OCI-LY1 (cell line): ENCODE results near the gene ATP2A2.
A peak's percentile ranks its signal among the peaks of the same experiment; 100 is the strongest.

Experiments
- H2AFZ ChIP-seq: fragments of 200-600 bp; sonication (generic), shearing (Covaris generic); 2 replicates; pipeline ENCODE4 v1.6.0; 2014; ENCODE audit warnings: antibody characterized with exemption, mild to moderate bottlenecking, low read length
- H3F3A ChIP-seq: fragments of 200-600 bp; sonication (generic), shearing (Covaris generic); 2 replicates; pipeline ENCODE4 v1.6.0; 2014; ENCODE audit warnings: mild to moderate bottlenecking, antibody characterized with exemption, low read length, moderate library complexity; ENCODE audit not compliant: insufficient read depth
- H3K27ac ChIP-seq: fragments of 200-600 bp; sonication (generic); 2 replicates; pipeline ENCODE4 v1.5.1; 2014; ENCODE audit warnings: low read length, mixed run types, mild to moderate bottlenecking, low read depth; ENCODE audit not compliant: poor library complexity, severe bottlenecking
- H3K27me3 ChIP-seq: fragments of 200-600 bp; sonication (generic); 2 replicates; pipeline ENCODE4 v1.6.0; 2014; ENCODE audit warnings: antibody characterized with exemption, mild to moderate bottlenecking, low read length, moderate library complexity; ENCODE audit not compliant: insufficient read depth
- H3K36me3 ChIP-seq: fragments of 200-600 bp; sonication (generic); 2 replicates; pipeline ENCODE4 v1.6.1; 2014; ENCODE audit warnings: mild to moderate bottlenecking, antibody characterized with exemption, low read length, moderate library complexity, mixed read lengths; ENCODE audit not compliant: insufficient read depth
- H3K4me1 ChIP-seq: fragments of 200-600 bp; sonication (generic); 2 replicates; pipeline ENCODE4 v1.5.1; 2014; ENCODE audit warnings: mild to moderate bottlenecking, low read length, moderate library complexity; ENCODE audit not compliant: insufficient read depth, severe bottlenecking
- H3K4me2 ChIP-seq: fragments of 200-600 bp; sonication (generic), shearing (Covaris generic); 2 replicates; pipeline ENCODE4 v1.6.1; 2014; ENCODE audit warnings: low read length
- H3K4me3 ChIP-seq: fragments of 200-600 bp; sonication (generic); 2 replicates; pipeline ENCODE4 v1.5.1; 2014; ENCODE audit warnings: low read length, low read depth, mild to moderate bottlenecking, mixed read lengths; ENCODE audit not compliant: poor library complexity, severe bottlenecking
- H3K79me2 ChIP-seq: fragments of 200-600 bp; shearing (Covaris generic); 2 replicates; pipeline ENCODE4 v1.6.1; 2016; ENCODE audit warnings: mixed run types, low read length, mixed read lengths; ENCODE audit not compliant: insufficient read depth
- H3K9ac ChIP-seq: fragments of 200-600 bp; sonication (generic), shearing (Covaris generic); 2 replicates; pipeline ENCODE4 v1.6.1; 2014; ENCODE audit warnings: mild to moderate bottlenecking, low read length, mixed read lengths
- H3K9me2 ChIP-seq: fragments of 200-600 bp; sonication (generic), shearing (Covaris generic); 2 replicates; pipeline ENCODE4 v1.6.1; 2014; ENCODE audit warnings: low read depth, mild to moderate bottlenecking, low read length, mixed read lengths
- H3K9me3 ChIP-seq: fragments of 200-600 bp; shearing (Covaris generic); 2 replicates; pipeline ENCODE4 v1.6.1; 2014; ENCODE audit warnings: low read length, mixed read lengths
- H4K20me1 ChIP-seq: fragments of 200-600 bp; sonication (generic), shearing (Covaris generic); 2 replicates; pipeline ENCODE4 v1.6.0; 2016; ENCODE audit warnings: mild to moderate bottlenecking, low read length; ENCODE audit not compliant: insufficient read depth
- CTCF ChIP-seq: fragments of 200-600 bp; sonication (generic), shearing (Covaris generic); IDR thresholded peaks from 2 replicates; pipeline ENCODE4 v1.5.1; 2017; ENCODE audit warnings: mild to moderate bottlenecking, antibody characterized with exemption, low read length, moderate library complexity, mixed read lengths
- EZH2 ChIP-seq: fragments of 200-600 bp; sonication (generic), shearing (Covaris generic); IDR thresholded peaks from 2 replicates; pipeline ENCODE4 v1.8.0; 2017; ENCODE audit warnings: borderline replicate concordance, mixed run types, mild to moderate bottlenecking, antibody characterized with exemption, low read length, moderate library complexity, mixed read lengths

ATP2A2 gene

GRCh38 chr12:110278255-110278536 lies 2.9 kb upstream of the ATP2A2 start:
- no peak for TF ChIP-seq EZH2
- no peak for TF ChIP-seq CTCF
- H3K36me3 ChIP-seq: peaks cover 9% of the 10 kb centered on the region; the same call in 1 of the 2 replicates
- peaks cover 18% of the 10 kb centered on the region for H3K4me1 ChIP-seq
- no peaks in the 10 kb centered on the region for H3K27me3 ChIP-seq
- H3K79me2 ChIP-seq: peaks cover 17% of the 10 kb centered on the region
- H4K20me1 ChIP-seq: no peaks in the 10 kb centered on the region
- H3K4me2 ChIP-seq: no peak overlapping the region
- H3K27ac ChIP-seq: no peak overlapping the region
- H3K9me3 ChIP-seq: no peaks in the 10 kb centered on the region
- no peak overlapping the region for H2AFZ ChIP-seq
- H3K9me2 ChIP-seq: no peaks in the 10 kb centered on the region
- H3K9ac ChIP-seq: no peak overlapping the region
- H3F3A ChIP-seq: no peaks in the 10 kb centered on the region
- H3K4me3 ChIP-seq: no peak overlapping the region

GRCh38 chr12:110279566-110280375 lies 1.3 kb upstream of the ATP2A2 start:
- H3K9ac ChIP-seq: peak overlapping the region; percentile 92
- no peaks in the 10 kb centered on the region for H3K9me2 ChIP-seq
- no peak overlapping the region for H2AFZ ChIP-seq
- H3K79me2 ChIP-seq: peaks cover 32% of the 10 kb centered on the region
- H3K36me3 ChIP-seq: peaks cover 25% of the 10 kb centered on the region
- no peaks in the 10 kb centered on the region for H4K20me1 ChIP-seq
- no peaks in the 10 kb centered on the region for H3F3A ChIP-seq
- peak overlapping the region; percentile 93 for H3K4me2 ChIP-seq
- no peaks in the 10 kb centered on the region for H3K27me3 ChIP-seq
- peak overlapping the region; percentile 73 for H3K4me3 ChIP-seq
- no peaks in the 10 kb centered on the region for H3K9me3 ChIP-seq
- peaks cover 33% of the 10 kb centered on the region for H3K4me1 ChIP-seq
- peak overlapping the region; percentile 20 for H3K27ac ChIP-seq
- TF ChIP-seq EZH2 (no peak), CTCF (no peak)

- Histone ChIP-seq H3K27ac (peak overlapping the region; percentile 46), H3F3A (no peaks in the 10 kb centered on the region), H3K79me2 (peaks cover 38% of the 10 kb centered on the region), H3K4me3 (peak overlapping the region; percentile 73), H3K4me1 (peaks cover 40% of the 10 kb centered on the region), H3K4me2 (peak overlapping the region; percentile 93), H3K36me3 (peaks cover 31% of the 10 kb centered on the region), H3K9me3 (no peaks in the 10 kb centered on the region), H3K27me3 (no peaks in the 10 kb centered on the region), H3K9me2 (no peaks in the 10 kb centered on the region), H4K20me1 (no peaks in the 10 kb centered on the region), H2AFZ (no peak overlapping the region), H3K9ac (peak overlapping the region; percentile 92)
- TF ChIP-seq CTCF (no peak), EZH2 (no peak)
Observed at GRCh38 chr12:110280392-110280778, 662 bp upstream of the ATP2A2 start.
